ENCODE results near the gene LIN28A.
"Not testable (repeated sequence)": the region's sequence is repeated elsewhere in the genome, so short reads cannot be mapped to it uniquely, and the experiment has no call there.

Gene LIN28A

DNA sequence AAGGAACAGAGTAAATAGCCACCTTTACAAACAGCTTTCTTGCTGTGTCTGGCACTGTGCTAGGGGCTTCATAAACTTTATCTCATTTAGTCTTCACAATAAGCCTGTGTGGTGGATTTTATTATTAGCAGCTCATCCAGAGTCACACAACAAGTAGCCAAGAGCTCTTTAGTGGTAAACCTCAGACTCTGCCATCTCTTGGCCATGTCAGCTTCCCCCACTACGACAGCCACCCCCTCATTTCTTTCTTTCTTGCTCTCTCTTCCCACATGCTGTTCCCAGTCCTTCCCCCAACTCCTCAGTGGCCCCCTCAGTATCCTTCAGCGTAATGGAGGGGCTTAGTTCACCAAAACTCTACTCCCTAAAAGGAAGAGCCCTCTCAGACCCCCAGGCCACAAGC, 36.8 kb upstream of the LIN28A start:
- H3K36me3 Mint-ChIP-seq, result peaks cover 13% of the 10 kb centered on the region
- DNase-seq, result no peak
- CTCF ChIA-PET, result interaction anchor here (0.7 to 3.4 kb wide), 4 partner anchors 9 to 21 kb away, joined by 3 to 32 read pairs (median 4); no protein-coding TSS in a partner anchor

DNA sequence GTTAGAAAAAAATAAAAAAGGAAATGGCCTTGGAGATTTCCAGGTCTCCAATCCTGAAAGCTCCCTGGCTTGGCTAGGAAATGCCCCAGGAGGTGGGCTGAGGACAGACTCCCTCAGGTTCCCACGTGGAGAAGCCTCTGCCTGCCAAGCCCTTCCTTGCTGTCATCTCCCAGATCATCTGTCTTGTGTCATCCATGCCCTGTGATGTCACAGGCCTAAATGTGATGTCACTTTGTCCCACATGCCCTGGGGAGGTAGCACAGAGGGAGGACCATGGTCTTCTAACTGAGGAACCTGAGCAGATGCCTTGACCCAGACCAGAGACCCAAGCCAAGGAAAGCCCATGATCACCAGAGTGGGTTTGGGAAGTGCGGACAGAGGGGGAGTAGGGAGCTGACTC, 36.3 kb upstream of the LIN28A start:
- Mint-ChIP-seq H3K27ac (peak overlapping the region; percentile 86), H3K4me1 (peaks cover 95% of the 10 kb centered on the region), H3K9me3 (peaks cover 11% of the 10 kb centered on the region), H3K36me3 (peaks cover 13% of the 10 kb centered on the region)
- DNase-seq, H3K27me3 Mint-ChIP-seq, H3K4me3 Mint-ChIP-seq: not testable (repeated sequence)
- CTCF ChIA-PET, result interaction anchor here (0.5 to 3.4 kb wide), 5 partner anchors 10 to 21 kb away, joined by 3 to 32 read pairs (median 3); no protein-coding TSS in a partner anchor

More for the DNA sequence above, 36.8 kb upstream of the LIN28A start:
- Mint-ChIP-seq H3K4me1 (peaks cover 90% of the 10 kb centered on the region), H3K27me3 (peaks cover 4% of the 10 kb centered on the region), H3K4me3 (no peak overlapping the region), H3K9me3 (peaks cover 11% of the 10 kb centered on the region), H3K27ac (peak overlapping the region; percentile 86)

GRCh38 chr1:26375081-26375480, 35.5 kb upstream of the LIN28A start:
- Mint-ChIP-seq H3K9me3 (peaks cover 10% of the 10 kb centered on the region), H3K4me3 (no peak overlapping the region), H3K27me3 (peaks cover 4% of the 10 kb centered on the region), H3K27ac (peak overlapping the region; percentile 86), H3K4me1 (peaks cover 96% of the 10 kb centered on the region), H3K36me3 (peaks cover 12% of the 10 kb centered on the region)
- DNase-seq, result no peak
- CTCF ChIA-PET, result interaction anchor here (1.1 to 3.4 kb wide), 3 partner anchors 11 to 20 kb away, joined by 3 to 32 read pairs (median 3); no protein-coding TSS in a partner anchor

- Mint-ChIP-seq H3K4me3 (no peak overlapping the region), H3K9me3 (peaks cover 2% of the 10 kb centered on the region), H3K27me3 (no peaks in the 10 kb centered on the region), H3K36me3 (peaks cover 3% of the 10 kb centered on the region), H3K4me1 (peaks cover 93% of the 10 kb centered on the region), H3K27ac (peak overlapping the region; percentile 86)
- DNase-seq, result no peak
- CTCF ChIA-PET, result interaction anchor here (0.9 to 1.0 kb wide), 2 partner anchors 12 to 19 kb away, joined by 4 to 5 read pairs; no protein-coding TSS in a partner anchor
Measured at GRCh38 chr1:26376050-26376449, 34.6 kb upstream of the LIN28A start.

GRCh38 chr1:26378088-26378878, 32.3 kb upstream of the LIN28A start:
- peaks cover 2% of the 10 kb centered on the region for H3K36me3 Mint-ChIP-seq
- CTCF ChIA-PET, result interaction anchor here (0.8 to 3.0 kb wide), 13 partner anchors 8 to 209 kb away, joined by 3 to 21 read pairs (median 4); partner anchors contain the start of gene ZNF593
- H3K4me3 Mint-ChIP-seq, result peak overlapping the region; percentile 33
- H3K4me1 Mint-ChIP-seq, result peaks cover 79% of the 10 kb centered on the region
- DNase-seq, result peak; percentile 87
- H3K27me3 Mint-ChIP-seq, result no peaks in the 10 kb centered on the region
- peak overlapping the region; percentile 86 for H3K27ac Mint-ChIP-seq
- no peaks in the 10 kb centered on the region for H3K9me3 Mint-ChIP-seq

DNA sequence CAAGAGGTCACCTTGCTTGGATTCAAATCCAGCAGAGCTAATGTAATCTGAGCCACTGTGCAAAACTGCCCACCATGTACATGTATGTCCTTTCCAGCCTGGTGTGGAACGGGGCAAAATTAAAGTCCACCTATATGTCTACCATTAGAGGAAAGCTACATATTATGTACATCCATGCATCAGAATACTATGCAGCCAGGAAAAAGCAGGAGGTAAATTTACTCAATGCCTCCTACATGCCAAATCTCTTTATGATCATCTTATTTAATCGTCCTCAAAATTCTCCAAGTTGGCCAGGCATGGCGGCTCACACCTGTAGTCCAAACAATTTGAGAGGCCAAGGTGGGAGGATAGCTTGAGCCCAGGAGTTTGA, 31.8 kb upstream of the LIN28A start:
- Mint-ChIP-seq H3K4me3 (no peak overlapping the region), H3K27ac (peak overlapping the region; percentile 86), H3K36me3 (peaks cover 2% of the 10 kb centered on the region), H3K4me1 (peaks cover 74% of the 10 kb centered on the region), H3K27me3 (no peaks in the 10 kb centered on the region), H3K9me3 (no peaks in the 10 kb centered on the region)
- CTCF ChIA-PET, result interaction anchor here (0.8 to 3.0 kb wide), 10 partner anchors 12 to 101 kb away, joined by 3 to 21 read pairs (median 4); no protein-coding TSS in a partner anchor
- no peak for DNase-seq

- no peaks in the 10 kb centered on the region for H3K36me3 Mint-ChIP-seq
- DNase-seq, result no peak
- peaks cover 62% of the 10 kb centered on the region for H3K4me1 Mint-ChIP-seq
- no peaks in the 10 kb centered on the region for H3K9me3 Mint-ChIP-seq
- CTCF ChIA-PET, result no interaction called here
- peaks cover 3% of the 10 kb centered on the region for H3K27me3 Mint-ChIP-seq
- H3K27ac Mint-ChIP-seq, result no peak overlapping the region
- no peak overlapping the region for H3K4me3 Mint-ChIP-seq
Measured at GRCh38 chr1:26384076-26384475, 26.5 kb upstream of the LIN28A start.

DNA sequence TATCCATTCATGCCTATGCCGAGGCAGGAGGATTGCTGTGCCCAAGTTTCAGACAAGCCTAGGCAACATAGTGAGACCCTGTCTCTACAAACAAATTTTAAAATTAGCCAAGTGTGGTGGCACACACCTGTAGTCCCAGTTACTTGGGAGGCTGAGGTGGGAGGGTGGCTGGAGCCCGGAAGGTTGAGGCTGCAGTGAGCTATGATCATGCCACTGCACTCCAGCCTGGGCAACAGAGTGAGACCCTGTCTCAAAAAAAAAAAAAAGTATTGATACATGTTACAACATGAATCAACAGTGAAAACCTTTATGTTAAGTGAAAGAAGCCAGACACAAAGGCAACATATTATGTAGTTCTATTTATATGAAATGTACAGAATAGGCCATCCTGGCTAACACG, 25.6 kb upstream of the LIN28A start:
- Mint-ChIP-seq H3K4me3 (peak overlapping the region; percentile 5), H3K4me1 (peaks cover 62% of the 10 kb centered on the region)
- not testable (repeated sequence) for H3K9me3 Mint-ChIP-seq, H3K27me3 Mint-ChIP-seq, H3K27ac Mint-ChIP-seq, H3K36me3 Mint-ChIP-seq, DNase-seq
- CTCF ChIA-PET, result interaction anchor here (0.7 kb wide), 1 partner anchor 47 kb away, joined by 3 read pairs; no protein-coding TSS in a partner anchor

DNA sequence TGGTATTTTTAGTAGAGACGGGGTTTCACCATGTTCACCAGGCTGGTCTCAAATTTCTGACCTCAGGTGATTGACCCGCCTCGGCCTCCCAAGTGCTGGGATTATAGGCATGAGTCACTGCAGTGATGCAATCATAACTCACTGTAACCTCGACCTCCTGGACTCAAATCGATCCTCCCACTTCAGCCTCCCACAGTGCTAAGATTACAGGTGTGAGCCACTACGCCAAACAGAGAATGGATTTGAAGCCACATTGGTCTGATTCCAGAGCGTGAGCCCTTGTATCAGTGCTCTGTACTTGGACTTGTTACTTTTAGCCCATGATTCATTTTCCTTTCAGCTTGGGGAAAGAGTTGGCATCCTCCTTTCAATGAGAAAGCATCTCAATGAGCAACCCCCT, 23.2 kb upstream of the LIN28A start:
- no peaks in the 10 kb centered on the region for H3K36me3 Mint-ChIP-seq
- no peak for DNase-seq
- CTCF ChIA-PET, result interaction anchor here (0.6 to 2.0 kb wide), 4 partner anchors 10 to 102 kb away, joined by 3 to 10 read pairs (median 4); no protein-coding TSS in a partner anchor
- no peaks in the 10 kb centered on the region for H3K9me3 Mint-ChIP-seq
- no peak overlapping the region for H3K4me3 Mint-ChIP-seq
- H3K4me1 Mint-ChIP-seq, result peaks cover 68% of the 10 kb centered on the region
- peaks cover 12% of the 10 kb centered on the region for H3K27me3 Mint-ChIP-seq
- H3K27ac Mint-ChIP-seq, result no peak overlapping the region

DNA sequence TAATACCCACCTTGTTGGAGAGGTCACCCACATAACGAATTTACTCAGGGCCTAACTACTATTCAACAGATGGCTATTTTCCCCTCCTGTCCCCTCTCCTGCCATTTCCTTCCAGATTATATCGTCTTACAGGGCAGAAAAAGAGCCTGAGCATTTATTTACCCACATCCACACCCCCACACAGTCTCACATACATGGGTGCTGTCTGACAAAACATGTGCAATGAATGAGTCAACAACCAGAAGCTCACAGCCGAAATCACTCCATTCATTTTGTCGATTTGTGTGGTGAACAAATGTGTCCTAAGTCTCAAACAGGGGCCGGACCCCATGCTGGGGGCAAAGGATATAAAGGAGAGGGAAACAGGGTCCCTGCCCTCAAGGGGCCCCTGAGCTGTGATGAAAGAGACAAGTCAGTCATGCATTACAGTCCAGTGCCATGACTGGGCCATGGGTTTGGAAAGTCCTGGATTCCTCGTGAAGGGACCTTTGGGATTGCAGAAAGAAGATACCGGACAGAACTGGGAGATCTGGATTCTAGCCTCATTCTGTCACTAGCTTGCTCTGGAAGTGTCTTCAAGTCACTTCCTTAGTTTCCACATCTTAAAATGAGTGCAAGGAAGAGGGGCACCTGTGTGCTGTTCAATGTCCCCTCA, 21.7 kb upstream of the LIN28A start:
- no peak for DNase-seq
- Mint-ChIP-seq H3K4me3 (no peak overlapping the region), H3K36me3 (no peaks in the 10 kb centered on the region), H3K9me3 (no peaks in the 10 kb centered on the region), H3K27ac (no peak overlapping the region), H3K27me3 (peaks cover 22% of the 10 kb centered on the region), H3K4me1 (peaks cover 64% of the 10 kb centered on the region)
- CTCF ChIA-PET, result interaction anchor here (0.8 to 4.1 kb wide), 6 partner anchors 11 to 219 kb away, joined by 3 to 26 read pairs (median 8); partner anchors contain the start of gene ZNF593

DNA sequence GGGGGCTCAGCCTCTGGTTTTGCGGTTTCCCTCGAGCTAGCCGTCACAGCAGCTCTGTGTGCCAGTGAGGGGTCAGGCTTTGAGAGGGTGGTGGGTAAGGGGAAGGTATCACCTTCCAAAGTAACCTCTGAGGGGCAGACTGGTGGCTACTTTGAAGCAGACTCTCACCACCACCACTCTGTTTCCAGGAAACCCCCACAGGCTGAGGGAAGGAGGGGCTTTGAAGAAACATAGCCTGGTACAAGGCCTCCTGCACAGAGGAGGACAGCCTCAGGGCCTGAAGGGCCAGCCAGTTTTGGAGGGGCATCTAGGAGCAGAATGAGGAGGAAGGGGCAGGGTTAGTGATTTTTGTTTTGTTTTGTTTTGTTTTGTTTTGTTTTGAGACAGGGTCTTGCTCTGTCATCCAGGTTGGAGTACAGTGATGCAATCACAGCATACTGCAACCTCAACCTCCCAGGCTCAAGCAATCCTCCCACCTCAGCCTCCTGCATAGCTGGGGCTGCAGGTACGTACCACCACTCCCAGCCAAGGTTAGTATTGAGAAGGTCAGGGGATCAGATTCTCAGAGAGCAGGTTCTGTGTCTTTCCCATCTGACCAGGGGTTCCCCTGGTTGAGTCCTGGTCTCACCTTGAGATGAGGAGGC, 20.9 kb upstream of the LIN28A start:
- Mint-ChIP-seq H3K9me3 (no peaks in the 10 kb centered on the region), H3K27ac (no peak overlapping the region), H3K4me3 (no peak overlapping the region), H3K4me1 (peaks cover 57% of the 10 kb centered on the region), H3K36me3 (no peaks in the 10 kb centered on the region), H3K27me3 (peaks cover 22% of the 10 kb centered on the region)
- CTCF ChIA-PET, result interaction anchor here (1.1 to 4.1 kb wide), 7 partner anchors 11 to 220 kb away, joined by 4 to 30 read pairs (median 9); partner anchors contain the start of gene ZNF593
- no peak for DNase-seq

DNA sequence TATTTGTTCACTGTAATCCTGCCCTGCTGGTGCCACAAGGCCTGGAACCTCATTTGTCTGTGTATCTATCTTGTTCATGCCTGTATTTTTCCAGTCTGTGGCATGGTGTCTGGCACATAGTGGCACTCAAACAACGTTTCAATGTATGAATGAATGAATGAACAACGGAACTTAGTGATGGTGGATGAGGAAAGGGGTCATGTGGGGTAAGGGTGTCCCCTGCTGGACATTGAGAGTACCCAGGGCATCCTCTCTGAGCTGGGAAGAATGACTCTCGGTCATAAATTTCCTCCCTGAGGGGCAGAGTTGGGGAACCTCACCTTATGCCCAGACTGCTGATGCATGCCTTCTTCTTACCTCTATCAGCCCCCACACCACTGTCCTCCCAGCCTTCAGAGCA, 19.2 kb upstream of the LIN28A start:
- Mint-ChIP-seq H3K4me1 (peaks cover 49% of the 10 kb centered on the region), H3K27ac (no peak overlapping the region), H3K36me3 (no peaks in the 10 kb centered on the region), H3K4me3 (no peak overlapping the region), H3K9me3 (no peaks in the 10 kb centered on the region), H3K27me3 (peaks cover 22% of the 10 kb centered on the region)
- CTCF ChIA-PET, result interaction anchor here (0.6 to 4.1 kb wide), 19 partner anchors 9 to 247 kb away, joined by 3 to 30 read pairs (median 4); partner anchors contain the start of gene SH3BGRL3
- peak; percentile 77 for DNase-seq

GRCh38 chr1:26395754-26396153, 14.9 kb upstream of the LIN28A start:
- Mint-ChIP-seq H3K27me3 (peaks cover 22% of the 10 kb centered on the region), H3K27ac (no peak overlapping the region), H3K4me3 (no peak overlapping the region), H3K9me3 (no peaks in the 10 kb centered on the region), H3K4me1 (peaks cover 20% of the 10 kb centered on the region), H3K36me3 (no peaks in the 10 kb centered on the region)
- CTCF ChIA-PET, result interaction anchor here (0.7 to 3.5 kb wide), 15 partner anchors 17 to 895 kb away, joined by 3 to 19 read pairs (median 5); partner anchors contain the start of genes C1orf232 and ZNF593
- no peak for DNase-seq
